ENCODE measurements around the gene PTPRM. TPM values are rescaled to one million over a fixed set of nuclear protein-coding genes. Genes with fewer than 3 reads are reported as not detected.
A peak's percentile ranks its signal among the peaks of the same experiment; 100 is the strongest.

The PTPRM gene
- polyA plus RNA-seq (ENCODE audit: insufficient read length in 4 of 4) = 100 to 1,000 TPM in 1 of 4 donors, 10 to 100 TPM in 3; 80.0 to 105 (median 98.2) TPM

DNA sequence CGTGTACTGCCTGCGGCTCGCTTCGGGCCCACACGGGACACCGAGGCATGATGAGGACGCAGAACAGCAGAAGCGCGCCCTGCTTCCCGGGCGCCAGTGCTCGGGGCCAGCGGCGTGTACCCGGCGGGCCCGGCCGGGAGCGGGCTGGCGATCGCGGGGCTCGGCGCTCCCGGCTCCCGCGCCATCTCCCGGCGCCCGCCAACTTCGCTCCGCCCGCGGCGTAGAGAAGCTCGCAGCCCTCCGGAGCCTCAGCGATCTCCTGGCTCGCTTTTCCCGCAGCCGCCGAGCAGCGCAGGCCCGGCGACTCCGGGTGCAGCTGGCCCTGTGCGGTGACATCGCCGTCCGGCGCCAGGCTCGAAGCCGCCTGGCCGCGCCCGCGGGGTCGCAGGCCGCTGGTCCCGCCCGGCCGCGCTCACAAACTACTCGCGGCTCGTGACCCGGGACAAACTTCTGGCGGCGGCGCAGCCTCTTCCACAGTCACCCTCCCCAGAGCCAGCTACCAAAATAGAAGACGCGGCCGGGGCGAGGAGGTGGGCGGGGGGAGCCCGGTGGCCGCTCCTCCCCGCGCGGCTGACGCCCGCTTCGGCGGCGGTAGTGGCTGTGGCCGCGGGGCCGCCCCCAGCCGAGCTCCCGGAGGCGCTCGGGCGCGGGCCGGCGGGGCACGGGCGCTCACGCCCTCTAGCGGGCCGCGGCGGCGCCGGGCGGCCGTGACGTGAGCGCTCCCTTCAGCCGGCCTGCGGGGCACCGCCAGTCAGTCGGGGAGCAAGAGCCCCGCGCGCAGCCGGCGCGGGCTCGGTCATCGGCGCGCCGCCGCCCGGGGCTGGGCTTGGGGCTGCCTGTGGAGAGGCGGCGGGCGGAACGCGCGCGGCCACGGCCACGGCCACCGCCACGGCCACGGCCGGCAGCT lies at the start of gene PTPRM:
Gene PTPRM, plus strand, starts transcription at position 750 of the 907 bp plus-strand sequence. CDS start 503 bp downstream, outside the sequence.
- DNase-seq (ENCODE audit: low read depth in 4 of 4, low spot score in 3 of 4) = peak in 2 of 4 donors; percentile 53 to 78

DNA sequence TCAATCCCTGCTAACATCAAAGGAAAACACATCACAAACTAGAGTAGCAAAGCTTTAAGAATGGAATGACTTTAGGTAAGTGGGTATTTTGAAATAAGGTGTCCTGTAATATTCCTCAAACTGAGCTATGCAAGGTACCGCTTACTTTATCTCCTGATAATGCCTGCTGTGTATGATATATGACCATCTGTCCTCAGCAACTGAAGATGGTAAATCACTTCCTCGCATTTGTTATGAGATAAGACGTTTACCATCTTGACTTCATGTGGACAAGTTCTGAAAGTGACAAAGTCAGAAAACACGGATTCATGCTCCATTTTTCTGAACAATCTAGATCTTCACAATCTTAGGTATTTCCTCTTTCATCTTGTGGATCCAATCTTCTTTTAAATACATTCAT lies 49.3 kb upstream of the PTPRM start:
- DNase-seq (ENCODE audit: low read depth in 4 of 4, low spot score in 3 of 4) = no peak

DNA sequence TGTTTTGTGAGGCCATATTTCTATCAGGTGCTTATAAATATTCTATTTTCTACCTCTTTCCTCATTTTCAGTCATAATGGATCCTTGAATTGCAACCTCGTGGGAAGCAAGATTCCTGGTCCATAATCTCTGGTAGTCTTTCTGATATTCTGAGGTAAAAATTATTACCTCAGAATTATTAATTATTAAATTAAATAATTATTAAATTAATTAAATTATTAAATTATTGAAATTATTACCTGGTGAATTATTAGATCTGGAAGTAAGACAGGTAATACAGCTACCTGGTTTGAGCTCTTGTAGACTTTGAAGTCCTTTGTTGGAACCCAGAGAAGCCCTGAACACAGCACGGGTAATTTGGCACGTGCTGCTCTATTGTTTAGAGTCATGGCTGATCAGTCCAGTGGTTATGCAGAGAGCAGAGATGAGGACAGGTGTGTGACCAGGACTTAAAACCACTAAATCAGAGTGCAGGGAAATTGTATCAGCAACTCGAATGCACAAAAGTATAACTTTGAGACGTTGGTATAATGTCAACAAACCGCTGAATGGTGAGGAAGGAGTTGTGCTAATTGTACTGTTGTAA lies 46.8 kb upstream of the PTPRM start:
- no peak for DNase-seq (ENCODE audit: low read depth in 4 of 4, low spot score in 3 of 4)

DNA sequence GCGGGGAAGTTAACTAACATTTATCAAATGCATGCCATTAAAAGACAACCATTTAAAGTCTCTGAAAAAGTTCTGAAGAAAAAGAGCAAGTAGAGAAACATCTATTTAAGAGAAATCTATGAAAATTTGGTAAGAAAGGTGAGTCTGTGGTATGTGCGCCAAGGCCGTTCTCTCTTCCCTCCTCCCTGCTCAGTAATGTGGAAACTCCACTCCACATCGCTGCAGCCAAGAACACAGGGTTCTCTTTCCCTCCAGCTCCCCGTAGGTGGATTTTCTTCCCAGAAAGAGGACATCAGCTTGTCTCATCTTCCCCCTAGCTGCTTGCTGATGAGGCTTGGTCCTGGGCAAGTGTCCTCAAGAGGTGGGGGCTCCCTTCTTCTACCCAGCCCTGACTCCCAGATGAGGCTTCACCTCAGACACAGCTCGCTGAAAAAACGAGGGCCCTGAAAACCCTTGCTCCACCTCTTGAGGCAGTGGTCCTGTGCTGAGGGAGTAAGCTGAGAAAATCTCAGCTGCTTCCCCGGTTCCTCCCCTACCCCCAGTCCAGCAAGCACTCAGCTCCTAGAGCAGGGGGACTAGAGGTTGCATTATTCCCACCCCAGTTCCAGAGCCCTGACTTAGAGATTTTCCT lies 45.8 kb upstream of the PTPRM start:
- DNase-seq (ENCODE audit: low read depth in 4 of 4, low spot score in 3 of 4) = no peak

DNA sequence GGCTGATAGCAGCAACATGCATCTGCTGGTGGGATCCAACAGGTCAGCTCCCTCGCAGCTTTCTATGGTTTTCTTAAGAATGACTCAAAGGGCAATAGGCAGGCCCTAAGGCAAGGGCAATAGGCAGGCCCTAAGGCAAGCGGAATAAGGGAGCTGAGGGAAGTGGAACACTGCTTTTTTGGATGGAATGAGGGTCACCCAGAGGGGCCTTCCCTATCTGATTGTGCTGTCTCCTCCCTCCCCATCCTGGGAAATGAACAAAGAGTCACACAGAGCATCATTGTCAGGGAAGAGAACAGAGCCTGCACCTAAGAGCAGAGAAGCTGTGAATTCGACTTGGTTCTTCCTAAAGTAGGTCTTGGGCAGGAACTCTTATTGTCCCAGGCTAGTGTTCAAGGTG lies 43.3 kb upstream of the PTPRM start:
- DNase-seq (ENCODE audit: low read depth in 4 of 4, low spot score in 3 of 4) = no peak

DNA sequence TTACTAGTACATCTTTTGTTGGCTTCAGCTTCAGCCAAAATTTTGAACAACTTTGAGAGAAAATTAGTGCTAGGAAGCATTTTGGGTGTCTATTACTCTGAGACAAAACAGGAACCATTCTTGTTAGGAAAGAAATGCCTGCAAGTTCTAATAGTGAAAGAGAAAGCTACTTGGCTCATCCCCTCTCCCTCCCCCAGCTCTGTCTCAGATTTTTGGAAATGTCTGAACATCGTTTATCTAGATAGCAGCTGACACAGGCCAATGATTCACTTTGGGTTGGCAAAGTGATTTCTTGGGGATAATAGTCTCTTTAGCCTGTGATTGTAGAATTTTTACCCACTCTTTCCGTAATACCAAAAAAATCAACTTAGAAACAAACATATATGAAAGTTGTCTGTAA lies 42.3 kb upstream of the PTPRM start:
- no peak for DNase-seq (ENCODE audit: low read depth in 4 of 4, low spot score in 3 of 4)

DNA sequence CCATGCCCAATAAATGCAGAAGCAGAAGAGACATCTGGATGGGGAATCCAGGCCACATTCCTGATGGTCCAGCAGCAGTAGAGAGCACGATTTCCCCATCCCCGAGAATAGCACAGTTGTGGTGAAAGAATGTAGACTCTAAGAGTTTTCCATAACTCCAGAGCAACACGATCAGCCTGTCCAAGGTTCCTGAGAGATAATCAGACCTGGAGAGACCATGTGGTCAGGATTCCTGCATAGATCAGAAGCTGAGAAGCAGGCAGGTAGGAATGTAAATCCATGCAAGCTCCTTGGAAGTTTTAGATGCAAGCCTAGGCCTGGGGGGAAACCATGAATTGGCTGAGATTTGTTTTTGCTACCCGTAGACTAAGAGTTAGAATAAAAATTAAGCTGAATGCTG lies 34.2 kb upstream of the PTPRM start:
- no peak for DNase-seq (ENCODE audit: low read depth in 4 of 4, low spot score in 3 of 4)

DNA sequence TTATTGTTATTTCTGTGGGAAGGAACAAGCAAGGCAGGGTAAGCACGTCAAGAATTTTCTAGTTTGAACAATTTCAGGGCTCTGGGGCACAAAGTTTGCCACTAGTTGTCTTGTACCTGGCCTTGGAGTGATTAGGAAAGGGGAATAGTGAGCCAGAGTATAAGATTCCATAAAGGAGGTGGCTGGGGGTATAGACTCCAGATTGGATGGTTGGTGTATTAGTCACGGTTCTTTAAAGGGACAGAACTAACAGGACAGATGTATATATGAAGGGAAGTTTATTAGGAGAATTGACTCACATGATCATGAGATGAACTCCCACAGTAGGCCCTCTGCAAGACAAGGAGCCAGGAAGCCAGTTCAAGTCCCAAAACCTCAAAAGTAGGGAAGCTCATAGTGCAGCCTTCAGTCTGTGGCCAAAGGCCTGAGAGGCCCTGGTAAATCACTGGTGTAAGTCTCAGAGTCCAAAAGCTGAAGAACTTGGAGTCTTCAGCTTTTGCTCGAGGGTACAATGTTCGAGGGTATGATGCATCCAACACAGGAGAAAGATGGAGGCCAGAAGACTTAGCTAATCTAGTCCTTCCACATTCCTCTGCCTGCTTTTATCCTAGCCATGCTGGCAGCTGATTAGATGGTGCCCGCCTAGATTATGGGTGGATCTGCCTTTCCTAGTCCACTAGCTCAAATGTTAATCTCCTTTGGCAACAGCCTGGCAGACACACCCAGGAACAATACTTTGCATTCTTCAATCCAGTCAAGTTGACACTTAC lies 31.5 kb upstream of the PTPRM start:
- DNase-seq (ENCODE audit: low read depth in 4 of 4, low spot score in 3 of 4) = no peak

DNA sequence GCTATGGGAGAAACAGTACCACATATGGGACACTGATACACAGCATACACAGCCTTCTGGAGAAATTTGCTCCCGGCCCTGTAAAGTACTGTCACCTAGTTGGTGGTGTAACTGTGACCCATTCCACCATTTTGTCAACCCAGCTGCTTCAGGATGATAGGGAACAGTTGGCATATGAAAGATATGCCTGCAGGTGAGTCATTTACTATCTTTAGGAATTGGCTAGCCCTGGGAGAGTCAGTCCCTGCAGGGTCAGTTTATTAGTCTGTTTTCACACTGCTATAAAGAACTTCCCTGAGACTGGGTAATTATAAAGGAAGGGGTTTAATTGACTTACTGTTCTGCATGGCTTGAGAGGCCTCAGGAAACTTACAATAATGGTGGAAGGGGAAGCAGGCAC lies 30.0 kb upstream of the PTPRM start:
- no peak for DNase-seq (ENCODE audit: low read depth in 4 of 4, low spot score in 3 of 4)

DNA sequence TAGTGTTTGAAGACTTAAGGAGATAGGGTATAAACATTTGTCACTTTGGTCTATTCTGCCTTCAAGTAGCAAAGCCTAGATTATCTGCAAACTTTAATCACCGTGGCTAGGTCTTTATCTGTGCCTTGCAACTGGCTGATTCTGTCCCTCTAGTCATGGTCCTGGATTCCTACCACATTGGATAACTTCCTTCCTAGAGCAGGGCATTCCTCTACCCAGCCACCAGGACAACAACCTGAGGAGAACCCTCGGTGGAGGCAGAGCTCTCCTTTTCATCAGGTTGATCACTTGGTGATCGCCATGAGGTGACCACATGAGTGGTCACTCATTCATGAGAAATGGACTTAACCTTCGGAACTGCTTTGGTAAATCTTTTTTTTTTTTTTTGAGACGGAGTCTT lies 25.3 kb upstream of the PTPRM start:
- no peak for DNase-seq (ENCODE audit: low read depth in 4 of 4, low spot score in 3 of 4)

DNA sequence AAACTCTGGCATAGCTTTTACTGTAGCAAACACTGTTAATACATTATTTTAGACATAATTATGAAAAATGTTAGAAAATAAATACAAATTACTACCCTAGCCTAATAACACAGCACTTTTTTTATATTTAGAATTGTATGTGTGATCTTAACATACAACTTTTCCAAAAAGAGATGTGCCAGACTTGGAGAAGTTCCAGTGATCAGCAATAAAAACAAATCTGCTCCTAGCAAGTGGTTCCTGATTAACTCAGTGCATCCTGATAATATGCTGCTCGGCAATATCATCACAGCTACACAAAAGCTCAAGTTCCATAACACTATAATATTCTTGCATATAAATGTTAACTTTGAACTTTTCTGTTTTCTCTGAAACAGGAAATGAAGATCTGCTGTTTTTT lies 22.4 kb upstream of the PTPRM start:
- DNase-seq (ENCODE audit: low read depth in 4 of 4, low spot score in 3 of 4) = no peak

DNA sequence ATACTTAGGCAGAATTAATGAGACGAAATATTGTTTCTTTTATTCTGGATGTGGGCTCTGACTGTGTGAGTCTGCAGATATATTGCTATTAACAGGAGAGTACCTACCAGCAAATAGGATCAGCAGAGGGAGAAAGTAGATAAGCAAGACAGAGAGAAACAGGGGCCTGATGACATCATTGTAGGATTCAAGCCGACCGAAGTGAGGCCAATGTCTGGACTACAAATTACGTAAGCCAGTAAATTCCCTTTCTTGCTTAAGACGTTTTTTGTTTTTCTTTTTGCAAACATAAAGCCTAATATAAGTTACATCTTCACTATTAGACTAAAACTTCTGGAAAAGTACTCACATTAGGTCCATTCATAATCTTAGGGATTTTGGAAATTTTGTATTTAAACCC lies 21.4 kb upstream of the PTPRM start:
- DNase-seq (ENCODE audit: low read depth in 4 of 4, low spot score in 3 of 4) = no peak

DNA sequence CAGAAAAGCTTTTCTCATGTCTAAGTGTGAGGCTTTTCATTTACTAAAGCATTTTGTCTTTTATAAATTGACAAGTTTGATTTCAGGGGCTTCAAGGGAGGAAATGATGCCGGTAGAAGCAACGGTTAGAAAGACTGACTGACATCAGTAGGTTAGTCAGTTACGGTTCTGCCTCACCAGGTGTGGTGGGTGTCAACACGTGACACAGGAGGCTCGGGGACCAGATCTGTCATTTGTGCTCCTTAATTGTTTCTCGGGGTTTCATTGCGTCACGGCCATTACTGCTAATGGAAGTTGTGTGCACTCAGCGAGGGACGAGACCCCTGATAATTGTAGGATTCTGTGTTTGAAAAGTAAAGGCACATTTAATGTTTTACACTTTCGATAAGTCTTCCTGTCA lies 18.9 kb upstream of the PTPRM start:
- no peak for DNase-seq (ENCODE audit: low read depth in 4 of 4, low spot score in 3 of 4)

DNA sequence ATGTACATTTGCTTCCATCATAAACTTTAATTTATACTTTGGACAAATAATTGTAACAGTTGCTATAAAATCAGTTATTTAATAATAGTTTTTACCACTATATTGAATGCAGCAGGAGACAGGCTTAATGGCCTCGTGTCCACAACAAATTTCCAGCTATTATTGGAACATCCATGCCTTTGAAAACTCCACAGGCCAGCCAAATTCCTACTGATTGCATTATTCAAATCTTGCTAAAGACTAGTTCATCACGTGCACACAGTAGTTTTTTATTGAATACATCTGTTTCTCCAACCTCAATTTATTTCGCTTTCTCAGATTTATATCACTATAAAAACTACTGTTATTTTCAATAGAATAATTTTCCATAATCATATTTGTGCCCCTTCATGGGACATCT lies 18.4 kb upstream of the PTPRM start:
- no peak for DNase-seq (ENCODE audit: low read depth in 4 of 4, low spot score in 3 of 4)

DNA sequence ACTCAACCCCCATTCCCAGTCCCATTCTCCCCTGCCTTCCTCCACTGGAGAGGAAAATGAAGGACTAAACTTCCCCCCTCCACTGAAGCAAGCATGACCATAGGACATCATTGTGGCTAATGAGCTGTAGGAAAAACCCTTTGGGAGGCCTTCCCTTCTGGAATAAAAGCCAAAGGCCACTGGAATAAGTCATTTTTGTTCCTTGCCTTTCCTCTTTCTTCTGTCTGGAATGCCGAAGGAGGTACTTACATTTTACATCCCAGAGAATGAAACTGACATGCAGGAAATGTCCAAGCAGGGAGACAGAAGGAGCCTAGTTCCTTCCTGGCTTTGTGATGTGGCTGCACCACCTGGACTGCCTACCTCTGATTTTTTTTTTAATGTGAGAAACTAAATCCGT lies 9.1 kb upstream of the PTPRM start:
- no peak for DNase-seq (ENCODE audit: low read depth in 4 of 4, low spot score in 3 of 4)

DNA sequence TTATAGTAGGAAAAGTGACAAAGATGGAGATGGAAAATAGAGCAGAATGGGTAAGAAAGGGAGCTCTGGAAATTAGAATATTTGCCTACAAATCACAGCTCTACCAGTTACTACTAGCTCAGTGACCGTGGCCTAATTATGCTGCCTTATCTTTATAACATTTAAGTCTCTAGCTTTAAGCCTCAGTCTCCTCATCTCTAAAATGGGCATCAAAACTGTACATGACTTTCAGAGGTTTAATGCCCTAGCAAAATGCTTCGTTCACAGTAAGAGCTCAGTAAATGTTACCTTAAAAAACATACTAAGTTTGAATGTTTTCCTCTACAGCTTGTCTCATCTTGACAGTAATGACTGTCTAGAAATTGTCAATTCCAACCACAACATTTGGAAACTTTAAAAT lies 8.3 kb upstream of the PTPRM start:
- no peak for DNase-seq (ENCODE audit: low read depth in 4 of 4, low spot score in 3 of 4)

DNA sequence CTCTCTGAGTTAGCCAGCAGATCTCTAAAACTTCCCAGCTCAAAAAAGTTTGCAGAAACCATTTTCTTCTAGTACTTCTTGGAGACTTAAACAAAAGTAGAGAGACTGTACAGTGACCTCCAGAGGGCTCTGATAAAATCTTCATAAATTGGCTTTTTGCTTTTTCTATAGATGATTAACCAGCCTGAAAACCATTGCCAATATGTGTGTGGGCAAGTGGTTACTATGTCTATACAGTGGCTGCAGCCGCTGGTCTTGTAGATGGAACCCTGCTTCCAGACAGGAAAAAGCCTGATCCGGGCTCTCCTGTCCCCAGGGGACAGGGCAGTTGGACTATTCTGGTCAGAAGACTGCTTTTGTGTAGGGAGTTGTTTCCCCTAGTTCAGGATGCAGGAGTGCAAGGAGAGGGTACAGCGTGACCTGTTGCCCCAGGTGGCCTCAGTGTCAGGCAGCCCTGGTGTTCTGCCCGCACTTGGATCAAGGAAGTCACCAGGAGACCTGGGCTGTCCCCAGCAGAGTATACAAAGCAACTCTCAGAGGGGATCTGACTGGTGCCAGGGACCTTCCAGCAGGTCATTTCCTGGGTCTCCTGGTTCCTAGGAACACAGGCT lies 7.3 kb upstream of the PTPRM start:
- DNase-seq (ENCODE audit: low read depth in 4 of 4, low spot score in 3 of 4) = no peak

DNA sequence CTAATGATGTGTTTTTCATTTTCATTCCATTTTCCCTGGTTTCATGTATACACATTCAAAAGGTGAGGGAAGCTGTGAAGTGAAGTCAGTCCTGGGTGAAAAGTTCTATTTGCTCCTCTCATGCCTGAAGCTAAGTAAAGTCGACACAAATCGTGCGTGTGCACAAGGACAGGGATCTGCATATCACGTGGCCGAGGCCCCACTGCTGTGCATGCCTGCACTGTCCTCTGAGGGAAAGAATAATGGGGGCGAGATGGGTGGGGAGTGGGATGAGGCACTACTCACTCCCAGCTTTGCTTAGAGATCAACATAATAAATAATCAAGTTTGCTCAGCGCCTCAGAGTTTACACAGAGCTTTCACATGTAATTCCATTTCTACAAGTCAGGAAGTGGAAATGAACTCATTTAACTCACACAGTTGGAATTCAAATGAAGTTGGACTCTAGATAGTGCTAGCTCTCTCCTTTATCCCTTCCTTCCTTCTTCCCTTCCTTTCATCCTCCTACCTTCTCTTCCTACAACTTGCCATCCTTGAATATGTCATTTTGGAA lies 5.1 kb upstream of the PTPRM start:
- no peak for DNase-seq (ENCODE audit: low read depth in 4 of 4, low spot score in 3 of 4)

DNA sequence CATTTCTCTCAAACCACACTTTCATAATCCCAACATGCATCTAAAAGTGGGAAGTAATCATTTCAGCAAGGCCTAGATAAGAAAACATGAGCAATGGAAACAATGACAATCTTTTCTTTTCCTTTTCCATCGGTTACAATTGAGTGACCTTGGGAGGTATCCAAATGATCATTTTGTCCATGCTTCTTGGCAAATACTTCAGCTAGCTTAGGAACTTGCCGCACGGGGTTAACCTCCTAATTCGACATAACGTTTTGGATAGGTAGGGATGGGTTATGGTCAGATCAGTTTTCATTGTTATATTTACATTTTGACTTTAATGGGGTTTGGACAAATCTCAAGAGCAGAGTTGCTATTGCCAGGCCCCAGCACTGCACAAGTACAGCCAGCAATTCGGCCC lies 4.6 kb upstream of the PTPRM start:
- no peak for DNase-seq (ENCODE audit: low read depth in 4 of 4, low spot score in 3 of 4)

DNA sequence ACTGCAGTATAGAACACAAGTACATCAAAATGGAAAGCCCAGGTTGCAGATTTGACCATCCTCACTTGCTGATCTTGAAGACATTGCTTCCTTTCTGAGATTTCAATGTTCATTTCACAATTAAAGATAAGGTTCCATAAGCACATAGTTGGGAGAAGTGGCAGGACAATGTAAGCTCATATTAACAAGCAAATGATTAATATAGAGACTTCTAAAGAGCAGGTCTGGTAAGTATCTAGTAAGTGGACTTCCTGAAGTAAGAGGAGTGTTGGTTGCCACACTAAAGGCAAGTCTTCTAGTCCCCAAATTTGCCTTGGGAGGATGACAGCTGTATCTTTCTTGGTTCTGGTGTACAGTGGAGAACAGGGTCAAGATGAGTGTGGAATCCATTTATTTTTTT lies 1.4 kb upstream of the PTPRM start:
- DNase-seq (ENCODE audit: low read depth in 4 of 4, low spot score in 3 of 4) = no peak
